SU-DHL-6 (cell line): ENCODE measurements around the gene MNT.

ENCODE experiments used
- CTCF ChIP-seq: fragments of 200-600 bp; sonication (generic); IDR thresholded peaks from one replicate; pipeline ENCODE4 v1.5.1; 2017; ENCODE audit warnings: antibody characterized with exemption, mild to moderate bottlenecking, low read length, moderate library complexity; ENCODE audit not compliant: insufficient read depth, poor library complexity, severe bottlenecking
- EZH2phosphoT487 ChIP-seq: fragments of 200-600 bp; sonication (generic), shearing (Covaris generic); conservative IDR thresholded peaks from 2 replicates; pipeline ENCODE4 v1.6.1; 2018; ENCODE audit warnings: mild to moderate bottlenecking, antibody characterized with exemption, low read length, moderate library complexity, mixed read lengths

GRCh38 chr17:2338315-2338657, 62.6 kb downstream of the MNT start:
- TF ChIP-seq CTCF (no peak), EZH2phosphoT487 (no peak)
